Measurements from ENCODE around the gene TTR.
A peak's percentile ranks its signal among the peaks of the same experiment; 100 is the strongest.

TTR gene

GRCh38 chr18:31643003-31643402, 51.3 kb downstream of the TTR start:
- in situ Hi-C loops (cut with MboI; ENCODE audit: low pct_unique_long_range_greater_than_20kb, low sequenced_read_pairs, unreplicated experiment) = no loop called here
- TF ChIP-seq CTCF (IDR thresholded peaks at IDR 0.05; ENCODE audit: extremely low read depth, insufficient read depth, missing control alignments) = no peak
- no peak for DNase-seq (ENCODE audit: low spot score)

- no peak for TF ChIP-seq CTCF (IDR thresholded peaks at IDR 0.05; ENCODE audit: extremely low read depth, insufficient read depth, missing control alignments)
- no peak for DNase-seq (ENCODE audit: low spot score)
- in situ Hi-C loops (cut with MboI; ENCODE audit: low pct_unique_long_range_greater_than_20kb, low sequenced_read_pairs, unreplicated experiment) = no loop called here
These were observed 53.7 kb downstream of the TTR start for GRCh38 chr18:31645411-31645810.

- in situ Hi-C loops (cut with MboI; ENCODE audit: low pct_unique_long_range_greater_than_20kb, low sequenced_read_pairs, unreplicated experiment) = no loop called here
These were observed 54.9 kb downstream of the TTR start for GRCh38 chr18:31646332-31647126.

DNA sequence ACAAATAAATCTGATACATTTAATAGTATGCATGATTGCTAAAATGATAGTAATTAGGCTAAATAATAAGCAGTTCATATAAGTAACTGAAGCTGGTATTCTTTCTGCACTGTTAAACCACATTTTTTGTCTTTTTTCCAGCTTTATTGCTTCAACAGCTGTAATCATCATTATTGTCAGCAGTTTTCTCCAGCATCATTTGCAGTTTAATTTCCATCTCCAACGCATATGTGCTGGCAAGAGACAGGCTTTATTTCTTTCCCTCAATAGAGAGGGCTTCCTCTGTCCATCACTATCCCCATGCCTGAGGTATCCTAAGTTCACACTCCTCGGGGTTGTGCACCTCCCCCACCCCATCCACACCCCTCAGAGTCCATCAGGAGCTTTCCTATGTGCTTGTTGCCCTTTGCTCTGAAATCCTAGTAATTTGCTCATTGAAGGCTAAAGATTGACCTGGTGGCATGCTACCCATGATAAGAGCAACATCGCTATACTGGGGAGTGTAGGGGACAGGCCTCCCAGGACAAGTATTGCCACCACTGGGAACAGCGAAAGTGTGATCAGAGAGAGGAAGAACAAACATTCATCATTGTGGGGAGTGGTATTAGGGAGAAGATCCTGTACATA, 55.6 kb downstream of the TTR start:
- in situ Hi-C loops (cut with MboI; ENCODE audit: low pct_unique_long_range_greater_than_20kb, low sequenced_read_pairs, unreplicated experiment) = no loop called here
- TF ChIP-seq CTCF (IDR thresholded peaks at IDR 0.05; ENCODE audit: extremely low read depth, insufficient read depth, missing control alignments) = no peak
- no peak for DNase-seq (ENCODE audit: low spot score)

More at GRCh38 chr18:31646332-31647126, 54.9 kb downstream of the TTR start:
- no peak for DNase-seq (ENCODE audit: low spot score)
- TF ChIP-seq CTCF (IDR thresholded peaks at IDR 0.05; ENCODE audit: extremely low read depth, insufficient read depth, missing control alignments) = peak; percentile 37

Data from GM13977 (cell line).